H1 (cell line): Measurements from ENCODE around the gene KLK4. TPM values are rescaled to one million over a fixed set of nuclear protein-coding genes. Genes with fewer than 3 reads are reported as not detected.

ENCODE experiments used
- CHD7 ChIP-seq: fragments of 300-600 bp; sonication (generic); IDR thresholded peaks from 2 replicates; pipeline ENCODE4 v1.7.1; 2012; ENCODE audit warnings: low read length, moderate library complexity, mild to moderate bottlenecking, inconsistent platforms; ENCODE audit not compliant: insufficient replicate concordance
- MAX ChIP-seq: IDR thresholded peaks from 2 replicates; pipeline ENCODE4 v1.6.1; 2012; ENCODE audit warnings: inconsistent platforms
- polyA plus RNA-seq, 7 experiments: library from polyadenylated mRNA; depleted of rRNA in 3 of 7; stranded (reverse) in 5 of 7; unstranded in 2 of 7; fragments of >200 nt in 5 of 7; fragments of 200-250 nt in 2 of 7; gene quantifications; 1 replicate in 5 of 7; 2 replicates in 1 of 7; 4 replicates in 1 of 7; pipeline versions ENCODE4 v1.2.1 to v1.2.3, GENCODE V29; 2011 to 2013; ENCODE audit warnings: missing spikeins in 2 of 7, mixed read lengths in 2 of 7
- total RNA-seq: library from RNA; stranded (reverse); fragmentation: NEBNext Ultra II Directional; extraction: Animal tissue kit (Norgen Biotek cat#: 25700); gene quantifications from 2 replicates; pipeline ENCODE4 v1.2.1, GENCODE V29; 2021

KLK4 gene
- total and polyA plus RNA-seq, 2 of the 8 experiments (the other 6 are each of a cell fraction or from before 2014, with no cell fraction given), result 0.44 TPM; not detected in 1

- TF ChIP-seq CHD7 (no peak), MAX (no peak)
These were observed 16.5 kb downstream of the KLK4 start (continued) for GRCh38 chr19:50894478-50895356.
